ENCODE data around the gene STPG2.
A peak's percentile ranks its signal among the peaks of the same experiment; 100 is the strongest.

STPG2 gene

DNA sequence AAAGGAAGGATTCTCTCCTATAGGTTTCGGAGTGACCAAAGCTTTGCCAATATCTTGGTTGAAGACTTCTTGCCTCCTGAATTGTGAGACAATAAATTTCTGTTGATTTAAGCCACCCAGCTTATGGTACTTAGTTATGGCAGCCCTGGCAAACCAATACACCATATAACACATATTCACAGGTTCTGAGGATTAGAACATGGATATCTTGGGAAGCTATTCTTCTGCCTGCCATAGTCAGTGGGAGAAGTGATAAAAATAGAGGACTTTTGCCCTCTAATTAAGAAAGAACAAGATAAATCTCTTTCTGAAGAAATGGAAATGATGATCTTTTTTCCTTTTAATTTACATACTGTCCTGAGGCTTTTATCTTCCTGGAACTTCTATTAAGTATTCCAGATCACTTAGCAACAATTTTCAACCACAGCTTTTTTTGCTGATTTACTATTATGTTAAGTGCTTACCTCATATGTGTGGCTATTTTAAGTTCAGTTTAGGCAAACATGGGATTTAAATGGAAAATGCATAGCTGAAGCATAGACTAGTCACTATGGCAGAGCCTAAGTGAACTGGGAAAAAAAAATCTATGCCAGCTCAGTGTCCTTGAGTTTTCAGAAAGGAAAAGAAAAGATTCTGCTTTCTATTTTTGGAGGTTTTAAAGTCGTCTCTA is 381.7 kb downstream of the STPG2 start:
- Histone ChIP-seq H3K4me1 (peaks cover 16% of the 10 kb centered on the region), H3K9me3 (no peaks in the 10 kb centered on the region), H3K36me3 (no peaks in the 10 kb centered on the region), H3K27me3 (no peaks in the 10 kb centered on the region), H3K4me3 (ENCODE audit: low read depth, low read length) (no peak overlapping the region)
- TF ChIP-seq, protein P1, sequence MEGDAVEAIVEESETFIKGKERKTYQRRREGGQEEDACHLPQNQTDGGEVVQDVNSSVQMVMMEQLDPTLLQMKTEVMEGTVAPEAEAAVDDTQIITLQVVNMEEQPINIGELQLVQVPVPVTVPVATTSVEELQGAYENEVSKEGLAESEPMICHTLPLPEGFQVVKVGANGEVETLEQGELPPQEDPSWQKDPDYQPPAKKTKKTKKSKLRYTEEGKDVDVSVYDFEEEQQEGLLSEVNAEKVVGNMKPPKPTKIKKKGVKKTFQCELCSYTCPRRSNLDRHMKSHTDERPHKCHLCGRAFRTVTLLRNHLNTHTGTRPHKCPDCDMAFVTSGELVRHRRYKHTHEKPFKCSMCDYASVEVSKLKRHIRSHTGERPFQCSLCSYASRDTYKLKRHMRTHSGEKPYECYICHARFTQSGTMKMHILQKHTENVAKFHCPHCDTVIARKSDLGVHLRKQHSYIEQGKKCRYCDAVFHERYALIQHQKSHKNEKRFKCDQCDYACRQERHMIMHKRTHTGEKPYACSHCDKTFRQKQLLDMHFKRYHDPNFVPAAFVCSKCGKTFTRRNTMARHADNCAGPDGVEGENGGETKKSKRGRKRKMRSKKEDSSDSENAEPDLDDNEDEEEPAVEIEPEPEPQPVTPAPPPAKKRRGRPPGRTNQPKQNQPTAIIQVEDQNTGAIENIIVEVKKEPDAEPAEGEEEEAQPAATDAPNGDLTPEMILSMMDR (IDR thresholded peaks at IDR 0.05; ENCODE audit: low read depth, low read length), result no peak
- no peak for DNase-seq

GRCh38 chr4:97759785-97760184 is 383.5 kb downstream of the STPG2 start:
- H3K9me3 ChIP-seq, result no peaks in the 10 kb centered on the region
- no peak for DNase-seq
- H3K4me3 ChIP-seq (ENCODE audit: low read depth, low read length), result no peak overlapping the region
- H3K36me3 ChIP-seq, result no peaks in the 10 kb centered on the region
- peaks cover 16% of the 10 kb centered on the region for H3K4me1 ChIP-seq
- H3K27me3 ChIP-seq, result no peaks in the 10 kb centered on the region
- TF ChIP-seq, protein P1 (IDR thresholded peaks at IDR 0.05; ENCODE audit: low read depth, low read length), result no peak

- H3K4me1 ChIP-seq, result peaks cover 8% of the 10 kb centered on the region
- H3K4me3 ChIP-seq (ENCODE audit: low read depth, low read length), result no peak overlapping the region
- no peak for DNase-seq
- TF ChIP-seq, protein P1 (IDR thresholded peaks at IDR 0.05; ENCODE audit: low read depth, low read length), result no peak
- H3K36me3 ChIP-seq, result no peaks in the 10 kb centered on the region
- no peaks in the 10 kb centered on the region for H3K27me3 ChIP-seq
- H3K9me3 ChIP-seq, result no peaks in the 10 kb centered on the region
Measured at GRCh38 chr4:97752599-97752998, 390.7 kb downstream of the STPG2 start.

GRCh38 chr4:97747945-97748344 is 395.3 kb downstream of the STPG2 start:
- H3K27me3 ChIP-seq, result no peaks in the 10 kb centered on the region
- no peaks in the 10 kb centered on the region for H3K4me1 ChIP-seq
- H3K9me3 ChIP-seq, result no peaks in the 10 kb centered on the region
- no peak overlapping the region for H3K4me3 ChIP-seq (ENCODE audit: low read depth, low read length)
- TF ChIP-seq, protein P1 (IDR thresholded peaks at IDR 0.05; ENCODE audit: low read depth, low read length), result no peak
- DNase-seq, result no peak
- H3K36me3 ChIP-seq, result no peaks in the 10 kb centered on the region

- H3K9me3 ChIP-seq, result no peaks in the 10 kb centered on the region
- H3K4me1 ChIP-seq, result peaks cover 5% of the 10 kb centered on the region
- peak; percentile 36 for DNase-seq
- H3K36me3 ChIP-seq, result no peaks in the 10 kb centered on the region
- TF ChIP-seq, protein P1 (IDR thresholded peaks at IDR 0.05; ENCODE audit: low read depth, low read length), result peak; percentile 59
- 0 out of 2 replicates have a peak overlapping the region, but pooled peaks have one; percentile 6 for H3K4me3 ChIP-seq (ENCODE audit: low read depth, low read length)
- H3K27me3 ChIP-seq, result no peaks in the 10 kb centered on the region
Measured at GRCh38 chr4:97720869-97721432, 422.3 kb downstream of the STPG2 start.

DNA sequence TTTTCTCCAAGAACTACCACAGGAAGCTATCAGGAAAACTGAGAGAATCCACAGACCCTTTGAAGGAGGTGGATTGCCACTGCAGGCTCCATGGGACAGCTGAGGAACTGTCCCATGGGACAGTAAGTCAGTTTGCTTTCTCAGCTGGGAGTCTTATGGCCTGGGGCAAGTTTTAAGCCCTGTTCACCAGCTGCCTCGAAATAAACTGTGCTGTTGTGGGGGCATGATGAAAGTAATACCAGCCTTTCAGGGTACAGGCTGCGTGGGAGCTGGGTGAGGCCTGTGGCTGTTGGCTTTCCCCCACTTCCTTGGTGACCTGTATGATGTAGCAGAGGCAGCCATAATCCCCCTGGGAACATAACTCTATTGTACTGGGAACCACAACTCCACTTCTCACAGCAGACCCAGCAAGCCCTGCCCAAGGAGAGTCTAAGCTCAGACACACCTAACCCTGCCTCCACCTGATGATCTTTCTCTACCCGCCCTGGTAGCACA is 452.1 kb downstream of the STPG2 start:
- no peak for DNase-seq
- Histone ChIP-seq H3K36me3 (no peaks in the 10 kb centered on the region), H3K4me1 (no peaks in the 10 kb centered on the region), H3K4me3 (ENCODE audit: low read depth, low read length) (no peak overlapping the region), H3K9me3 (no peaks in the 10 kb centered on the region; the same call in 1 of the 2 replicates), H3K27me3 (no peaks in the 10 kb centered on the region)
- TF ChIP-seq, protein P1 (IDR thresholded peaks at IDR 0.05; ENCODE audit: low read depth, low read length), result no peak
